ENCODE measurements around the gene KCNH2.

DNA sequence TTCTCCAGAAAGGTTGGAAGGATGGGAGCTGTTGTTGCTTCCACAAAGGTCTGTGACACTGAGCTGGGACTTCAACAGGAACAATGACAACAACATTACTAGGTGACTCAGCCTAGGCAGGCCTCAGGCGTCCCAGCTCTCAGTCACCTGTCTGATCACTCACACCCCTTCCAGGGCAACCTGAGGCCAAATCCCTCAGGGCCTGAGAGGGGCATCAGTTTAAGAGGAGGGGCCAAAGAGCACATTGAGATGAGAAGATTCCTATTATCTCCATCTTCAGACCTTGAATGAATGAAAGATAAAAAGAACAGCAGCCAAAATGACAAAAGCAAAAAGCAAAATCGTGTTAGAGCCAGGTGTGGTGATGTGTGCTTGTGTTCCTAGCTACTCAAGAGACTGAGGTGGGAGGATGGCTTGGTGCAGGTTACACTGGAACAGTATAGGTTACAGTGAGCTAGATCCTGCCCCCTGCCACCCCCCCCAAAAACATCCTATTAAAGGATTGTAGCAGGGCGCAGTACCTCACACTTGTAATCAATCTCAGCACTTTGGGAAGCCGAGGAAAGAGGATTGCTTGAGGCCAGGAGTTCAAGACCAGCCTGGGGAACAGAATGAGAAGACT lies 46.4 kb upstream of the KCNH2 start, which contains the start of gene ATG9B:
- TF ChIP-seq, protein P1, sequence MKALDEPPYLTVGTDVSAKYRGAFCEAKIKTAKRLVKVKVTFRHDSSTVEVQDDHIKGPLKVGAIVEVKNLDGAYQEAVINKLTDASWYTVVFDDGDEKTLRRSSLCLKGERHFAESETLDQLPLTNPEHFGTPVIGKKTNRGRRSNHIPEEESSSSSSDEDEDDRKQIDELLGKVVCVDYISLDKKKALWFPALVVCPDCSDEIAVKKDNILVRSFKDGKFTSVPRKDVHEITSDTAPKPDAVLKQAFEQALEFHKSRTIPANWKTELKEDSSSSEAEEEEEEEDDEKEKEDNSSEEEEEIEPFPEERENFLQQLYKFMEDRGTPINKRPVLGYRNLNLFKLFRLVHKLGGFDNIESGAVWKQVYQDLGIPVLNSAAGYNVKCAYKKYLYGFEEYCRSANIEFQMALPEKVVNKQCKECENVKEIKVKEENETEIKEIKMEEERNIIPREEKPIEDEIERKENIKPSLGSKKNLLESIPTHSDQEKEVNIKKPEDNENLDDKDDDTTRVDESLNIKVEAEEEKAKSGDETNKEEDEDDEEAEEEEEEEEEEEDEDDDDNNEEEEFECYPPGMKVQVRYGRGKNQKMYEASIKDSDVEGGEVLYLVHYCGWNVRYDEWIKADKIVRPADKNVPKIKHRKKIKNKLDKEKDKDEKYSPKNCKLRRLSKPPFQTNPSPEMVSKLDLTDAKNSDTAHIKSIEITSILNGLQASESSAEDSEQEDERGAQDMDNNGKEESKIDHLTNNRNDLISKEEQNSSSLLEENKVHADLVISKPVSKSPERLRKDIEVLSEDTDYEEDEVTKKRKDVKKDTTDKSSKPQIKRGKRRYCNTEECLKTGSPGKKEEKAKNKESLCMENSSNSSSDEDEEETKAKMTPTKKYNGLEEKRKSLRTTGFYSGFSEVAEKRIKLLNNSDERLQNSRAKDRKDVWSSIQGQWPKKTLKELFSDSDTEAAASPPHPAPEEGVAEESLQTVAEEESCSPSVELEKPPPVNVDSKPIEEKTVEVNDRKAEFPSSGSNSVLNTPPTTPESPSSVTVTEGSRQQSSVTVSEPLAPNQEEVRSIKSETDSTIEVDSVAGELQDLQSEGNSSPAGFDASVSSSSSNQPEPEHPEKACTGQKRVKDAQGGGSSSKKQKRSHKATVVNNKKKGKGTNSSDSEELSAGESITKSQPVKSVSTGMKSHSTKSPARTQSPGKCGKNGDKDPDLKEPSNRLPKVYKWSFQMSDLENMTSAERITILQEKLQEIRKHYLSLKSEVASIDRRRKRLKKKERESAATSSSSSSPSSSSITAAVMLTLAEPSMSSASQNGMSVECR (CRISPR knock-in tag; IDR thresholded peaks at IDR 0.05; ENCODE audit: borderline replicate concordance): no peak
- no peak for TF ChIP-seq CREB1 (CRISPR knock-in tag; IDR thresholded peaks at IDR 0.05)

All from WTC11 (cell line).